ENCODE data around the gene IGF1R.

- TF ChIP-seq ZNF274 (IDR thresholded peaks at IDR 0.05; ENCODE audit: low read depth, low read length) (no peak), POLR2AphosphoS5 (IDR thresholded peaks at IDR 0.05; ENCODE audit: low read depth, low read length) (no peak), CTCF (IDR thresholded peaks at IDR 0.05 in 2 of 3, conservative IDR thresholded peaks at IDR 0.05 in 1 of 3; ENCODE audit: borderline replicate concordance in 1 of 3, insufficient read depth in 1 of 3, low read depth in 2 of 3, low read length in 2 of 3) (no peak), REST (IDR thresholded peaks at IDR 0.05; ENCODE audit: low read depth) (no peak), EZH2 (IDR thresholded peaks at IDR 0.05) (no peak), CEBPB (IDR thresholded peaks at IDR 0.05; ENCODE audit: low read depth) (peak; percentile 30; the same call in 1 of the 2 replicates), POLR2A (IDR thresholded peaks at IDR 0.05; ENCODE audit: borderline replicate concordance, extremely low read depth, insufficient read depth, insufficient read length) (no peak), SIN3A (IDR thresholded peaks at IDR 0.05; ENCODE audit: low read depth) (no peak), YY1 (IDR thresholded peaks at IDR 0.05; ENCODE audit: extremely low read depth, insufficient replicate concordance, low read depth, low read length) (no peak), EZH2phosphoT487 (IDR thresholded peaks at IDR 0.05; ENCODE audit: borderline replicate concordance) (no peak), RAD21 (IDR thresholded peaks at IDR 0.05; ENCODE audit: low read depth) (no peak)
Measured at GRCh38 chr15:98983334-98983733, 335.0 kb downstream of the IGF1R start.
